ENCODE data around the gene GJB4.
"Not testable (repeated sequence)": the region's sequence is repeated elsewhere in the genome, so short reads cannot be mapped to it uniquely, and the experiment has no call there.

GJB4 gene

GRCh38 chr1:34746785-34747637 is 12.5 kb upstream of the GJB4 start:
- DNase-seq (ENCODE audit: low spot score), result no peak

GRCh38 chr1:34747638-34747941 is 11.9 kb upstream of the GJB4 start:
- no peak for DNase-seq (ENCODE audit: low spot score)

GRCh38 chr1:34749992-34750391 is 9.5 kb upstream of the GJB4 start:
- no peak for DNase-seq (ENCODE audit: low spot score)

- no peak for DNase-seq (ENCODE audit: low spot score)
Measured at GRCh38 chr1:34750610-34751009, 8.9 kb upstream of the GJB4 start.

- no peak for DNase-seq (ENCODE audit: low spot score)
Measured at GRCh38 chr1:34753163-34753562, 6.4 kb upstream of the GJB4 start.

- DNase-seq (ENCODE audit: low spot score), result no peak
Measured at GRCh38 chr1:34754964-34755637, 4.4 kb upstream of the GJB4 start, which contains the start of gene GJB5. Gene GJB5 (plus strand): TSS chr1:34755047. CDS start chr1:34757331, 2,284 bp downstream.

- DNase-seq (ENCODE audit: low spot score), result no peak
Measured at GRCh38 chr1:34755961-34756360, 3.6 kb upstream of the GJB4 start.

- no peak for DNase-seq (ENCODE audit: low spot score)
Measured at GRCh38 chr1:34757386-34757785, 2.2 kb upstream of the GJB4 start.

- DNase-seq (ENCODE audit: low spot score), result no peak
Measured at GRCh38 chr1:34758751-34759150, 789 bp upstream of the GJB4 start.

GRCh38 chr1:34761176-34761761 is 1.7 kb downstream of the GJB4 start:
- DNase-seq (ENCODE audit: low spot score), result no peak

- DNase-seq (ENCODE audit: low spot score), result no peak
Measured at GRCh38 chr1:34761776-34762307, 2.3 kb downstream of the GJB4 start.

- no peak for DNase-seq (ENCODE audit: low spot score)
Measured at GRCh38 chr1:34762474-34763141, 3.1 kb downstream of the GJB4 start.

- DNase-seq (ENCODE audit: low spot score), result no peak
Measured at GRCh38 chr1:34763142-34763781, 3.7 kb downstream of the GJB4 start.

GRCh38 chr1:34768856-34769255 is 9.3 kb downstream of the GJB4 start:
- DNase-seq (ENCODE audit: low spot score), result no peak

GRCh38 chr1:34770891-34771504 is 11.5 kb downstream of the GJB4 start:
- no peak for DNase-seq (ENCODE audit: low spot score)

GRCh38 chr1:34771573-34772371 is 12.2 kb downstream of the GJB4 start:
- DNase-seq (ENCODE audit: low spot score), result no peak

- DNase-seq (ENCODE audit: low spot score), result not testable (repeated sequence)
Measured at GRCh38 chr1:34773114-34773513, 13.6 kb downstream of the GJB4 start.

GRCh38 chr1:34774957-34775356 is 15.4 kb downstream of the GJB4 start:
- DNase-seq (ENCODE audit: low spot score), result no peak

- DNase-seq (ENCODE audit: low spot score), result no peak
Measured at GRCh38 chr1:34776911-34777310, 17.4 kb downstream of the GJB4 start.

GRCh38 chr1:34777519-34778321 is 18.2 kb downstream of the GJB4 start:
- DNase-seq (ENCODE audit: low spot score), result no peak

All from CD4-positive, alpha-beta T cell treated with Interleukin-6 at 100 ng/mL for 8 hours (primary cell).